H9 (cell line): ENCODE results near the gene PLG. TPM values are rescaled to one million over a fixed set of nuclear protein-coding genes. Genes with fewer than 3 reads are reported as not detected.

Source experiments
- DNase-seq: peaks from one replicate; pipeline ENCODE4 v3.0.0-alpha.2; 2017
- H2AFZ ChIP-seq: one replicate; pipeline ENCODE4 v1.6.1; 2013; ENCODE audit warnings: mild to moderate bottlenecking, low read length, control low read depth, moderate library complexity
- H2AK5ac ChIP-seq: 2 replicates; pipeline ENCODE4 v1.6.1; 2013; ENCODE audit warnings: low read length, control low read depth, mixed read lengths; ENCODE audit not compliant: insufficient read length
- H2BK120ac ChIP-seq: one replicate; pipeline ENCODE4 v1.6.1; 2013; ENCODE audit warnings: low read depth, mild to moderate bottlenecking, low read length, control low read depth, inconsistent platforms; ENCODE audit not compliant: poor library complexity, severe bottlenecking
- H2BK12ac ChIP-seq: 2 replicates; pipeline ENCODE4 v1.6.1; 2013; ENCODE audit warnings: low read length, control low read depth, mixed read lengths, low read depth; ENCODE audit not compliant: insufficient read length
- H2BK15ac ChIP-seq: 2 replicates; pipeline ENCODE4 v1.6.1; 2013; ENCODE audit warnings: low read depth, low read length, control low read depth
- H2BK20ac ChIP-seq: one replicate; pipeline ENCODE4 v1.6.1; 2013; ENCODE audit warnings: low read depth, mild to moderate bottlenecking, low read length, control low read depth, inconsistent platforms; ENCODE audit not compliant: poor library complexity, severe bottlenecking
- H2BK5ac ChIP-seq: 2 replicates; pipeline ENCODE4 v1.6.1; 2013; ENCODE audit warnings: low read length, control low read depth, mixed read lengths; ENCODE audit not compliant: insufficient read length
- H3K14ac ChIP-seq: 2 replicates; pipeline ENCODE4 v1.6.1; 2013; ENCODE audit warnings: low read length, control low read depth; ENCODE audit not compliant: insufficient read depth
- H3K18ac ChIP-seq: 2 replicates; pipeline ENCODE4 v1.6.1; 2013; ENCODE audit warnings: low read depth, mild to moderate bottlenecking, mixed read lengths, low read length, control low read depth; ENCODE audit not compliant: insufficient read length
- H3K23ac ChIP-seq: 2 replicates; pipeline ENCODE4 v1.6.1; 2013; ENCODE audit warnings: low read length, control low read depth, mixed read lengths, low read depth; ENCODE audit not compliant: insufficient read length
- H3K23me2 ChIP-seq: 2 replicates; pipeline ENCODE4 v1.6.1; 2013; ENCODE audit warnings: low read depth, mild to moderate bottlenecking, mixed read lengths, low read length, control low read depth; ENCODE audit not compliant: insufficient read length, poor library complexity, severe bottlenecking
- H3K27ac ChIP-seq: 2 replicates; pipeline ENCODE4 v1.5.1; 2013; ENCODE audit warnings: low read length, control low read depth, mixed read lengths, low read depth; ENCODE audit not compliant: insufficient read length
- H3K27me3 ChIP-seq: 2 replicates; pipeline ENCODE4 v1.6.1; 2013; ENCODE audit warnings: low read length, control low read depth, inconsistent platforms; ENCODE audit not compliant: insufficient read depth
- H3K4ac ChIP-seq: 2 replicates; pipeline ENCODE4 v1.6.1; 2013; ENCODE audit warnings: low read depth, mild to moderate bottlenecking, control low read depth, inconsistent platforms, low read length, moderate library complexity
- H3K4me1 ChIP-seq: 2 replicates; pipeline ENCODE4 v1.6.1; 2013; ENCODE audit warnings: low read length, control low read depth, inconsistent platforms; ENCODE audit not compliant: insufficient read depth
- H3K4me2 ChIP-seq: 2 replicates; pipeline ENCODE4 v1.6.1; 2013; ENCODE audit warnings: low read length, control low read depth, mixed read lengths; ENCODE audit not compliant: insufficient read length, insufficient read depth
- H3K56ac ChIP-seq: 2 replicates; pipeline ENCODE4 v1.6.1; 2013; ENCODE audit warnings: low read depth, mild to moderate bottlenecking, mixed read lengths, low read length, control low read depth; ENCODE audit not compliant: insufficient read length
- H3K79me1 ChIP-seq: 2 replicates; pipeline ENCODE4 v1.6.1; 2013; ENCODE audit warnings: low read depth, mild to moderate bottlenecking, moderate library complexity, low read length, control low read depth, inconsistent platforms; ENCODE audit not compliant: insufficient read depth, poor library complexity, severe bottlenecking
- H3K79me2 ChIP-seq: 2 replicates; pipeline ENCODE4 v1.6.1; 2013; ENCODE audit warnings: low read length, control low read depth, inconsistent platforms; ENCODE audit not compliant: insufficient read depth
- H3K9ac ChIP-seq: 2 replicates; pipeline ENCODE4 v1.6.1; 2013; ENCODE audit warnings: low read length, control low read depth, mixed read lengths; ENCODE audit not compliant: insufficient read length; ENCODE audit errors: extremely low read depth
- H3K9me3 ChIP-seq: one replicate; pipeline ENCODE4 v1.6.1; 2013; ENCODE audit warnings: low read depth, low read length, inconsistent platforms; ENCODE audit not compliant: control insufficient read depth
- H3T11ph ChIP-seq: one replicate; pipeline ENCODE4 v1.6.1; 2013; ENCODE audit warnings: mild to moderate bottlenecking, low read length, control low read depth, inconsistent platforms
- H4K20me1 ChIP-seq: one replicate; pipeline ENCODE4 v1.6.1; 2013; ENCODE audit not compliant: control insufficient read depth, insufficient read length, insufficient read depth
- H4K5ac ChIP-seq: 2 replicates; pipeline ENCODE4 v1.6.1; 2013; ENCODE audit warnings: low read depth, mild to moderate bottlenecking, mixed read lengths, low read length, control low read depth; ENCODE audit not compliant: insufficient read length
- H4K8ac ChIP-seq: replicated peaks from 2 replicates; pipeline ENCODE4 v1.6.1; 2013; ENCODE audit warnings: low read length, control low read depth, mixed read lengths, low read depth; ENCODE audit not compliant: insufficient read length
- H4K91ac ChIP-seq: 2 replicates; pipeline ENCODE4 v1.6.1; 2013; ENCODE audit warnings: low read depth, mild to moderate bottlenecking, moderate library complexity, mixed read lengths, low read length, control low read depth; ENCODE audit not compliant: insufficient read length
- H3K27ac Mint-ChIP-seq, 3 experiments: 2 replicates in 2 of 3; 3 replicates in 1 of 3; pipeline ENCODE4 v1.8.0; 2020 to 2021; ENCODE audit warnings: mixed read lengths in 3 of 3, mild to moderate bottlenecking in 1 of 3, moderate library complexity in 1 of 3
- H3K27me3 Mint-ChIP-seq: 2 replicates; pipeline ENCODE4 v1.8.0; 2021; ENCODE audit warnings: low read depth, mild to moderate bottlenecking, moderate library complexity, mixed read lengths
- H3K36me3 Mint-ChIP-seq, 3 experiments: 2 replicates in 2 of 3; 3 replicates in 1 of 3; pipeline ENCODE4 v1.8.0; 2020 to 2021; ENCODE audit warnings: low read depth in 3 of 3, mixed read lengths in 3 of 3; ENCODE audit not compliant: insufficient read depth in 1 of 3
- H3K4me1 Mint-ChIP-seq, 2 experiments: 2 replicates each; pipeline ENCODE4 v1.8.0; 2020; ENCODE audit warnings: mixed read lengths in 2 of 2
- H3K4me3 Mint-ChIP-seq, 2 experiments: 2 replicates in 1 of 2; 3 replicates in 1 of 2; pipeline ENCODE4 v1.8.0; 2020 to 2021; ENCODE audit warnings: mild to moderate bottlenecking in 2 of 2, mixed read lengths in 2 of 2, moderate library complexity in 1 of 2
- H3K9me3 Mint-ChIP-seq, 2 experiments: 2 replicates in 1 of 2; 3 replicates in 1 of 2; pipeline ENCODE4 v1.8.0; 2020; ENCODE audit warnings: mild to moderate bottlenecking in 2 of 2, mixed read lengths in 2 of 2, moderate library complexity in 1 of 2
- CTCF ChIP-seq: fragments of 200-600 bp; sonication (generic); conservative IDR thresholded peaks from 3 replicates; pipeline ENCODE4 v1.8.0; 2021; ENCODE audit warnings: antibody characterized with exemption, mild to moderate bottlenecking
- WGBS: extraction: QIAGEN DNeasy Blood & Tissue Kit; methylation state at CpG from one replicate; pipeline ENCODE4 v1.1.7; 2013; ENCODE audit warnings: missing lambda C conversion rate, low lambda C conversion rate, mixed read lengths; ENCODE audit not compliant: insufficient read length; ENCODE audit errors: extremely low coverage; 5-methylcytosine and 5-hydroxymethylcytosine counted together
- total RNA-seq: library from RNA; stranded (reverse); gene quantifications from 2 replicates; pipeline ENCODE4 v1.2.1, GENCODE V29; 2021

PLG gene
- total RNA-seq, 1 experiment from 2014 or later = not detected

DNA sequence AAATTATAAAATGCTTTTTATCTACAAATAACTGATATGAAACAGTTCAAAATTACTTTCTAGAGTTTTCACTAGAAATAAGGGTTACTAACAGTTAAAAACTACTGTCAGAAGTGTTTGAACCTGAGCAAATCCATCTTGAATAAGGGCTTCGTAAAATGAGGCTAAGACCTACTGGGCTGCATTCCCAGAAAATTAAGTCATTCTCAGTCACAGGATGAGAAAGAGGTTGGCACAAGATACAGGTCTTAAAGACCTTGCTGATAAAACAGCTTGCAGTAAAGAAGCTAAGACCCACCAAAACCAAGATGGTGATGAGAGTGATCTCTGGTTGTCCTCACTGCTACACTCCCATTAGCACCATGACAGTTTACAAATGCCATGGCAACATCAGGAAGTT lies 93.7 kb downstream of the PLG start:
- Histone ChIP-seq H3K23ac (no peak overlapping the region), H4K91ac (no peak overlapping the region), H3K9ac (no peak overlapping the region), H3K27me3 (no peaks in the 10 kb centered on the region), H3T11ph (no peak overlapping the region), H3K9me3 (no peaks in the 10 kb centered on the region), H3K18ac (no peak overlapping the region), H3K14ac (no peak overlapping the region), H2BK15ac (no peak overlapping the region), H4K8ac (no peak overlapping the region), H4K20me1 (no peaks in the 10 kb centered on the region), H3K27ac (no peak overlapping the region), H3K56ac (no peak overlapping the region), H3K4me2 (no peak overlapping the region), H2BK20ac (no peak overlapping the region), H3K4me1 (no peaks in the 10 kb centered on the region; the same call in 1 of the 2 replicates), H2AFZ (no peak overlapping the region), H2BK5ac (no peak overlapping the region), H2BK12ac (no peak overlapping the region), H3K23me2 (no peaks in the 10 kb centered on the region), H2AK5ac (no peak overlapping the region), H3K79me1 (no peaks in the 10 kb centered on the region), H2BK120ac (no peak overlapping the region), H3K4ac (no peak overlapping the region), H3K79me2 (no peaks in the 10 kb centered on the region), H4K5ac (no peak overlapping the region)
- Mint-ChIP-seq H3K36me3 (peaks cover 9 to 16% (median 9%) of the 10 kb centered on the region in 3 experiments; a peak in 6 of 7 replicates), H3K4me3 (no peak overlapping the region), H3K27me3 (no peaks in the 10 kb centered on the region), H3K4me1 (peaks cover 15 to 16% of the 10 kb centered on the region in 2 experiments), H3K27ac (no peak overlapping the region), H3K9me3 (peaks cover 19 to 20% of the 10 kb centered on the region in 2 experiments)
- no peak for DNase-seq
- no peak for TF ChIP-seq CTCF
- WGBS = no CpG with 5 or more reads among the region's 1 CpG
